ENCODE results near the gene STPG2.

GRCh38 chr4:97646997-97647396 is 496.3 kb downstream of the STPG2 start:
- TF ChIP-seq POLR2A (IDR thresholded peaks at IDR 0.05), result no peak
- TF ChIP-seq, protein P1, sequence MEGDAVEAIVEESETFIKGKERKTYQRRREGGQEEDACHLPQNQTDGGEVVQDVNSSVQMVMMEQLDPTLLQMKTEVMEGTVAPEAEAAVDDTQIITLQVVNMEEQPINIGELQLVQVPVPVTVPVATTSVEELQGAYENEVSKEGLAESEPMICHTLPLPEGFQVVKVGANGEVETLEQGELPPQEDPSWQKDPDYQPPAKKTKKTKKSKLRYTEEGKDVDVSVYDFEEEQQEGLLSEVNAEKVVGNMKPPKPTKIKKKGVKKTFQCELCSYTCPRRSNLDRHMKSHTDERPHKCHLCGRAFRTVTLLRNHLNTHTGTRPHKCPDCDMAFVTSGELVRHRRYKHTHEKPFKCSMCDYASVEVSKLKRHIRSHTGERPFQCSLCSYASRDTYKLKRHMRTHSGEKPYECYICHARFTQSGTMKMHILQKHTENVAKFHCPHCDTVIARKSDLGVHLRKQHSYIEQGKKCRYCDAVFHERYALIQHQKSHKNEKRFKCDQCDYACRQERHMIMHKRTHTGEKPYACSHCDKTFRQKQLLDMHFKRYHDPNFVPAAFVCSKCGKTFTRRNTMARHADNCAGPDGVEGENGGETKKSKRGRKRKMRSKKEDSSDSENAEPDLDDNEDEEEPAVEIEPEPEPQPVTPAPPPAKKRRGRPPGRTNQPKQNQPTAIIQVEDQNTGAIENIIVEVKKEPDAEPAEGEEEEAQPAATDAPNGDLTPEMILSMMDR (IDR thresholded peaks at IDR 0.05 in 4 of 5, conservative IDR thresholded peaks at IDR 0.05 in 1 of 5), result no peak
